SK-N-SH (cell line): ENCODE data around the gene TIMM22. TPM values are rescaled to one million over a fixed set of nuclear protein-coding genes. Genes with fewer than 3 reads are reported as not detected.

Experiments used
- CTCF ChIA-PET: fragments of 300-600, 350-600 bp; formaldehyde crosslinking; extraction: SDS; loops from one replicate; lab custom pipeline; 2021; lab: Yijun Ruan, JAX
- POLR2A ChIA-PET: fragments of 350-600 bp; sonication (Branson Sonifier 250); formaldehyde crosslinking; extraction: SDS; loops from one replicate; lab custom pipeline; 2020; ENCODE audit warnings: antibody characterized with exemption, inconsistent platforms; lab: Yijun Ruan, JAX
- DNase-seq: peaks from one replicate; pipeline ENCODE4 v3.0.0; 2012
- H2AFZ ChIP-seq: fragments of 200-600 bp; sonication (generic); 2 replicates; pipeline ENCODE4 v1.8.1; 2016; ENCODE audit warnings: antibody characterized with exemption, mild to moderate bottlenecking, low read depth
- H3F3A ChIP-seq: fragments of 200-600 bp; sonication (generic); replicated peaks from 2 replicates; pipeline ENCODE3; 2016; ENCODE audit warnings: antibody characterized with exemption, mild to moderate bottlenecking; ENCODE audit not compliant: insufficient read depth
- H3K27ac ChIP-seq, 2 experiments: fragments of 200-500 bp in 1 of 2; fragments of 200-600 bp in 1 of 2; sonication (Bioruptor generic) in 1 of 2; sonication (generic), shearing (Covaris generic) in 1 of 2; 2 replicates each; pipeline versions ENCODE4 v1.5.1 to v1.6.1; 2014 to 2016; ENCODE audit warnings: low read depth in 2 of 2, inconsistent platforms in 1 of 2, low read length in 1 of 2, mild to moderate bottlenecking in 1 of 2, mixed read lengths in 1 of 2
- H3K27me3 ChIP-seq: fragments of 200-600 bp; sonication (generic), shearing (Covaris generic); 2 replicates; pipeline ENCODE4 v1.6.1; 2016; ENCODE audit warnings: mixed run types; ENCODE audit not compliant: insufficient read depth
- H3K36me3 ChIP-seq, 2 experiments: fragments of 200-500 bp in 1 of 2; fragments of 200-600 bp in 1 of 2; sonication (Bioruptor generic) in 1 of 2; sonication (generic) in 1 of 2; replicated peaks in 1 of 2; 2 replicates each; pipeline versions ENCODE3 to v1.5.1; 2014 to 2016; ENCODE audit warnings: low read length in 1 of 2, mild to moderate bottlenecking in 1 of 2; ENCODE audit not compliant: insufficient read depth in 2 of 2, control insufficient read depth in 1 of 2
- H3K4me1 ChIP-seq, 2 experiments: fragments of 200-500 bp in 1 of 2; fragments of 200-600 bp in 1 of 2; sonication (Bioruptor generic) in 1 of 2; sonication (generic), shearing (Covaris generic) in 1 of 2; 2 replicates each; pipeline versions ENCODE4 v1.5.1 to v1.6.1; 2014 to 2016; ENCODE audit warnings: low read depth in 1 of 2, low read length in 1 of 2, mixed run types in 1 of 2; ENCODE audit not compliant: insufficient read depth in 2 of 2, control insufficient read depth in 1 of 2
- H3K4me2 ChIP-seq: fragments of 200-600 bp; sonication (generic), shearing (Covaris generic); 2 replicates; pipeline ENCODE4 v1.6.1; 2017; ENCODE audit warnings: mixed run types
- H3K4me3 ChIP-seq, 2 experiments: fragments of 200-500 bp in 1 of 2; fragments of 200-600 bp in 1 of 2; sonication (Bioruptor generic) in 1 of 2; sonication (generic), shearing (Covaris generic) in 1 of 2; 2 replicates each; pipeline versions ENCODE4 v1.5.1 to v1.8.1; 2014 to 2016; ENCODE audit warnings: low read depth in 2 of 2, inconsistent platforms in 1 of 2, low read length in 1 of 2, mild to moderate bottlenecking in 1 of 2, mixed read lengths in 1 of 2, moderate library complexity in 1 of 2
- H3K79me2 ChIP-seq: fragments of 200-600 bp; sonication (generic); 2 replicates; pipeline ENCODE4 v1.8.1; 2017; ENCODE audit warnings: mild to moderate bottlenecking; ENCODE audit not compliant: insufficient read depth
- H3K9ac ChIP-seq: fragments of 200-600 bp; sonication (generic); 2 replicates; pipeline ENCODE4 v1.6.1; 2017; ENCODE audit warnings: mixed run types
- H3K9me2 ChIP-seq: fragments of 200-600 bp; sonication (generic); 2 replicates; pipeline ENCODE4 v1.6.1; 2017; ENCODE audit warnings: mixed run types
- H3K9me3 ChIP-seq: fragments of 200-600 bp; sonication (generic); 2 replicates; pipeline ENCODE4 v1.6.1; 2017; ENCODE audit warnings: mixed run types, mild to moderate bottlenecking, moderate library complexity
- H4K20me1 ChIP-seq: fragments of 200-600 bp; sonication (generic); 2 replicates; pipeline ENCODE4 v1.6.1; 2017; ENCODE audit warnings: mild to moderate bottlenecking, mixed run types; ENCODE audit not compliant: insufficient read depth
- CHD2 ChIP-seq: fragments of 150-350 bp; IDR thresholded peaks from 2 replicates; pipeline ENCODE4 v1.6.1; 2018; ENCODE audit warnings: low read length; ENCODE audit not compliant: partially characterized antibody
- CTCF ChIP-seq: fragments of 200-600 bp; sonication (generic); IDR thresholded peaks from 2 replicates; pipeline ENCODE4 v1.6.1; 2017; ENCODE audit warnings: antibody characterized with exemption, mild to moderate bottlenecking, moderate library complexity
- ELF1 ChIP-seq: IDR thresholded peaks from 2 replicates; pipeline ENCODE4 v1.4.0; 2012
- EP300 ChIP-seq, 2 experiments: IDR thresholded peaks; 2 replicates each; pipeline versions ENCODE4 v1.4.0 to v1.6.1; 2012; ENCODE audit warnings: borderline replicate concordance in 1 of 2, low read depth in 1 of 2, low read length in 1 of 2
- EZH2phosphoT487 ChIP-seq: fragments of 200-600 bp; sonication (generic); IDR thresholded peaks from 2 replicates; pipeline ENCODE4 v1.6.1; 2017; ENCODE audit warnings: low read depth, mixed run types, mild to moderate bottlenecking, antibody characterized with exemption, moderate library complexity, borderline replicate concordance
- FOSL2 ChIP-seq: IDR thresholded peaks from 2 replicates; pipeline ENCODE4 v1.4.0; 2012; ENCODE audit warnings: low read depth, mild to moderate bottlenecking, moderate library complexity, borderline replicate concordance
- FOXM1 ChIP-seq: IDR thresholded peaks from 2 replicates; pipeline ENCODE4 v1.4.0; 2012; ENCODE audit warnings: low read depth, mild to moderate bottlenecking
- GABPA ChIP-seq: IDR thresholded peaks from 2 replicates; pipeline ENCODE4 v1.4.0; 2012; ENCODE audit warnings: low read depth, mild to moderate bottlenecking
- GATA2 ChIP-seq: sonication (generic); formaldehyde crosslinking; IDR thresholded peaks from 2 replicates; pipeline ENCODE4 v1.5.0; 2020; ENCODE audit warnings: mild to moderate bottlenecking, missing genetic modification reagents
- JUND ChIP-seq: IDR thresholded peaks from 2 replicates; pipeline ENCODE4 v1.4.0; 2012
- MXI1 ChIP-seq: IDR thresholded peaks from 2 replicates; pipeline ENCODE4 v1.6.1; 2012; ENCODE audit warnings: mild to moderate bottlenecking, low read depth, low read length, improper control_type of control experiment
- NFIC ChIP-seq: IDR thresholded peaks from 2 replicates; pipeline ENCODE4 v1.4.0; 2012; ENCODE audit warnings: borderline replicate concordance
- NRF1 ChIP-seq: IDR thresholded peaks from 2 replicates; pipeline ENCODE4 v1.6.1; 2012; ENCODE audit warnings: low read depth, mild to moderate bottlenecking, low read length
- POLR2AphosphoS5 ChIP-seq: IDR thresholded peaks from 2 replicates; pipeline ENCODE4 v1.6.1; 2012; ENCODE audit warnings: low read depth, low read length
- RCOR1 ChIP-seq: fragments of 150-350 bp; IDR thresholded peaks from 2 replicates; pipeline ENCODE4 v1.6.1; 2017; ENCODE audit warnings: antibody characterized with exemption, low read length
- REST ChIP-seq: IDR thresholded peaks from 2 replicates; pipeline ENCODE4 v1.6.1; 2012; ENCODE audit warnings: mild to moderate bottlenecking, low read depth, low read length, moderate library complexity
- RFX5 ChIP-seq: IDR thresholded peaks from 2 replicates; pipeline ENCODE4 v1.6.1; 2012; ENCODE audit warnings: mild to moderate bottlenecking, improper control_type of control experiment, low read length
- SIN3A ChIP-seq: IDR thresholded peaks from 2 replicates; pipeline ENCODE4 v1.6.1; 2012; ENCODE audit warnings: low read depth, mild to moderate bottlenecking, low read length, moderate library complexity, borderline replicate concordance
- SMC3 ChIP-seq: IDR thresholded peaks from 2 replicates; pipeline ENCODE4 v1.6.1; 2012; ENCODE audit warnings: low read depth, low read length, improper control_type of control experiment
- TAF1 ChIP-seq: IDR thresholded peaks from 2 replicates; pipeline ENCODE4 v1.6.1; 2012; ENCODE audit warnings: low read depth, mild to moderate bottlenecking, low read length, moderate library complexity, borderline replicate concordance
- WGBS: methylation state at CpG from one replicate; pipeline ENCODE4 v1.1.6; 2017; ENCODE audit warnings: low lambda C conversion rate; 5-methylcytosine and 5-hydroxymethylcytosine counted together
- polyA plus RNA-seq, 3 experiments: library from polyadenylated mRNA; depleted of rRNA; stranded (reverse); fragments of >200 nt; gene quantifications; 2 replicates each; pipeline ENCODE4 v1.2.3, GENCODE V29; 2012
- TF ChIP-seq, protein P1 (sequence below): IDR thresholded peaks from 2 replicates; pipeline ENCODE4 v1.4.0; 2012; ENCODE audit warnings: low read depth

TIMM22 gene
- polyA plus RNA-seq, 1 of the 3 experiments (the other 2 are of a cell fraction) = 9.9 TPM

GRCh38 chr17:956905-957304, 40.0 kb upstream of the TIMM22 start:
- Histone ChIP-seq H3K9me3 (no peaks in the 10 kb centered on the region), H4K20me1 (peaks cover 17% of the 10 kb centered on the region; the same call in 1 of the 2 replicates), H3K4me1 (peaks cover 0 to 3% of the 10 kb centered on the region in 2 experiments; a peak in 1 of 4 replicates), H3K4me3 (no peak overlapping the region), H3K27me3 (peaks cover 16% of the 10 kb centered on the region; the same call in 1 of the 2 replicates), H3K27ac (no peak overlapping the region), H3K79me2 (peaks cover 5% of the 10 kb centered on the region; the same call in 1 of the 2 replicates), H3K36me3 (no peaks in the 10 kb centered on the region), H3F3A (peaks cover 7% of the 10 kb centered on the region), H3K9me2 (no peaks in the 10 kb centered on the region), H3K9ac (no peak overlapping the region), H3K4me2 (no peak overlapping the region), H2AFZ (no peak overlapping the region)
- no peak; the same call in 1 of the 2 replicates for TF ChIP-seq GATA2 (CRISPR knock-in tag)
- TF ChIP-seq CHD2 = no peak
- peak; percentile 49; the same call in 1 of the 2 replicates for TF ChIP-seq MXI1
- TF ChIP-seq, protein P1, sequence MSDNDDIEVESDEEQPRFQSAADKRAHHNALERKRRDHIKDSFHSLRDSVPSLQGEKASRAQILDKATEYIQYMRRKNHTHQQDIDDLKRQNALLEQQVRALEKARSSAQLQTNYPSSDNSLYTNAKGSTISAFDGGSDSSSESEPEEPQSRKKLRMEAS = no peak
- no peak for TF ChIP-seq EP300 (IDR thresholded peaks at IDR 0.05; ENCODE audit: borderline replicate concordance in 1 of 2, low read depth in 1 of 2, low read length in 1 of 2)
- DNase-seq = peak; percentile 64
- WGBS = 29% methylated on average over 8 of the region's 8 CpGs
- POLR2A ChIA-PET = interaction anchor here (0.6 kb wide), 1 partner anchor 17 kb away, joined by 4 read pairs; no protein-coding TSS in a partner anchor
- CTCF ChIA-PET = interaction anchor here (0.7 to 2.2 kb wide), 6 partner anchors 8 to 129 kb away, joined by 3 to 7 read pairs (median 3); no protein-coding TSS in a partner anchor

- WGBS = 58% methylated on average over 20 of the region's 20 CpGs
- no peak for TF ChIP-seq GABPA
- TF ChIP-seq REST = no peak
- no peak for TF ChIP-seq NFIC
- no peak for TF ChIP-seq MXI1
- TF ChIP-seq EZH2phosphoT487 = no peak
- no peak for TF ChIP-seq CHD2
- TF ChIP-seq FOSL2 = no peak
- no peak for TF ChIP-seq POLR2AphosphoS5
- no peak for TF ChIP-seq CTCF
- TF ChIP-seq RCOR1 = no peak
- no peak for TF ChIP-seq JUND
- no peak for TF ChIP-seq TAF1
- no peak for TF ChIP-seq FOXM1
- TF ChIP-seq, protein P1 = no peak
- no peak for TF ChIP-seq ELF1
- no peak for TF ChIP-seq SMC3
- TF ChIP-seq RFX5 = no peak
- no peak for TF ChIP-seq NRF1
- TF ChIP-seq SIN3A = no peak
These were observed 39.0 kb upstream of the TIMM22 start for GRCh38 chr17:957856-958421.

More at GRCh38 chr17:957856-958421, 39.0 kb upstream of the TIMM22 start:
- ChIA-PET CTCF (interaction anchor here (1.3 to 2.2 kb wide), 2 partner anchors 20 to 23 kb away, joined by 3 to 7 read pairs; no protein-coding TSS in a partner anchor), POLR2A (no interaction called here)
- Histone ChIP-seq H3K9me3 (no peaks in the 10 kb centered on the region), H3K9me2 (no peaks in the 10 kb centered on the region), H3K4me2 (no peak overlapping the region), H3K27ac (no peak overlapping the region), H3K9ac (no peak overlapping the region), H2AFZ (no peak overlapping the region), H4K20me1 (peaks cover 17% of the 10 kb centered on the region; the same call in 1 of the 2 replicates), H3F3A (peaks cover 7% of the 10 kb centered on the region), H3K79me2 (peaks cover 5% of the 10 kb centered on the region; the same call in 1 of the 2 replicates), H3K36me3 (no peaks in the 10 kb centered on the region), H3K4me3 (no peak overlapping the region), H3K27me3 (peaks cover 26% of the 10 kb centered on the region; the same call in 1 of the 2 replicates), H3K4me1 (peaks cover 0 to 3% of the 10 kb centered on the region in 2 experiments; a peak in 1 of 4 replicates)
- DNase-seq = no peak
